Measurements from ENCODE around the gene TRPM5.

TRPM5 gene

GRCh38 chr11:2402890-2403645, 41.2 kb downstream of the TRPM5 start:
- no peak for DNase-seq

- DNase-seq: no peak
Observed at GRCh38 chr11:2402106-2402505, 42.2 kb downstream of the TRPM5 start.

GRCh38 chr11:2401436-2401984, 42.8 kb downstream of the TRPM5 start:
- DNase-seq: no peak

- no peak for DNase-seq
Observed at GRCh38 chr11:2400762-2401435, 43.4 kb downstream of the TRPM5 start.

- DNase-seq: peak; percentile 99
Observed at GRCh38 chr11:2400069-2400761, 44.1 kb downstream of the TRPM5 start, which contains the start of gene TSSC4. Gene TSSC4, plus strand, starts transcription at chr11:2400750. Its CDS starts 1,884 bp downstream, at chr11:2402634.

- DNase-seq: peak; percentile 19
Observed at GRCh38 chr11:2399488-2400068, 44.7 kb downstream of the TRPM5 start.

- no peak for DNase-seq
Observed at GRCh38 chr11:2398664-2399355, 45.5 kb downstream of the TRPM5 start.

- no peak for DNase-seq
Observed at GRCh38 chr11:2397005-2397404, 47.3 kb downstream of the TRPM5 start.

GRCh38 chr11:2396471-2396870, 47.8 kb downstream of the TRPM5 start:
- no peak for DNase-seq

GRCh38 chr11:2395856-2396255, 48.5 kb downstream of the TRPM5 start:
- DNase-seq: no peak

- no peak for DNase-seq
Observed at GRCh38 chr11:2395211-2395730, 49.0 kb downstream of the TRPM5 start.

- no peak for DNase-seq
Observed at GRCh38 chr11:2394818-2395105, 49.6 kb downstream of the TRPM5 start.
